PFSK-1 (cell line): ENCODE results near the gene VAV2.

ENCODE experiments used
- FOXP2 ChIP-seq: optimal IDR thresholded peaks from 2 replicates; pipeline ENCODE3; 2011; ENCODE audit warnings: borderline replicate concordance, control low read depth, inconsistent platforms; ENCODE audit not compliant: insufficient read depth; ENCODE audit errors: extremely low read length, extremely low read depth
- POLR2AphosphoS5 ChIP-seq: IDR thresholded peaks from 2 replicates; pipeline ENCODE4 v1.6.1; 2012; ENCODE audit warnings: low read depth, mild to moderate bottlenecking, control low read depth, low read length, moderate library complexity
- REST ChIP-seq, 2 experiments: IDR thresholded peaks; 2 replicates each; pipeline versions ENCODE4 v1.6.1 to v1.8.0; 2011 to 2012; ENCODE audit warnings: low read depth in 2 of 2, low read length in 2 of 2, control low read depth in 1 of 2, inconsistent platforms in 1 of 2, mild to moderate bottlenecking in 1 of 2, moderate library complexity in 1 of 2; ENCODE audit not compliant: insufficient read depth in 1 of 2
- SIN3A ChIP-seq: IDR thresholded peaks from 2 replicates; pipeline ENCODE4 v1.6.1; 2012; ENCODE audit warnings: mild to moderate bottlenecking, low read length, moderate library complexity, borderline replicate concordance; ENCODE audit not compliant: insufficient read depth
- TAF1 ChIP-seq: IDR thresholded peaks from 2 replicates; pipeline ENCODE4 v1.6.1; 2012; ENCODE audit warnings: low read length, control low read depth, borderline replicate concordance; ENCODE audit not compliant: insufficient read depth

The VAV2 gene

GRCh38 chr9:133797406-133798105, 194.6 kb downstream of the VAV2 start:
- TF ChIP-seq SIN3A (no peak), REST (IDR thresholded peaks at IDR 0.05; ENCODE audit: insufficient read depth in 1 of 2, low read depth in 2 of 2, low read length in 2 of 2) (no peak), FOXP2 (no peak), POLR2AphosphoS5 (no peak), TAF1 (no peak)

GRCh38 chr9:133796562-133796961, 195.6 kb downstream of the VAV2 start:
- no peak for TF ChIP-seq SIN3A
- no peak for TF ChIP-seq TAF1
- no peak for TF ChIP-seq POLR2AphosphoS5
- TF ChIP-seq REST (IDR thresholded peaks at IDR 0.05; ENCODE audit: insufficient read depth in 1 of 2, low read depth in 2 of 2, low read length in 2 of 2): no peak
- no peak for TF ChIP-seq FOXP2

- TF ChIP-seq FOXP2: no peak
- no peak for TF ChIP-seq TAF1
- TF ChIP-seq POLR2AphosphoS5: no peak
- no peak for TF ChIP-seq REST (IDR thresholded peaks at IDR 0.05; ENCODE audit: insufficient read depth in 1 of 2, low read depth in 2 of 2, low read length in 2 of 2)
- no peak for TF ChIP-seq SIN3A
Observed at GRCh38 chr9:133795049-133795448, 197.1 kb downstream of the VAV2 start.

GRCh38 chr9:133794016-133794760, 197.9 kb downstream of the VAV2 start:
- TF ChIP-seq POLR2AphosphoS5 (no peak), REST (IDR thresholded peaks at IDR 0.05; ENCODE audit: insufficient read depth in 1 of 2, low read depth in 2 of 2, low read length in 2 of 2) (no peak), SIN3A (no peak), FOXP2 (no peak), TAF1 (no peak)
